GM12892 (cell line): ENCODE measurements around the gene PCIF1.

Experiments
- POLR2A ChIP-seq: IDR thresholded peaks from 2 replicates; pipeline ENCODE4 v1.6.1; 2011; ENCODE audit warnings: low read depth, low read length, control low read depth
- POLR2AphosphoS5 ChIP-seq: IDR thresholded peaks from 2 replicates; pipeline ENCODE4 v1.6.1; 2011; ENCODE audit warnings: low read depth, low read length, control low read depth

DNA sequence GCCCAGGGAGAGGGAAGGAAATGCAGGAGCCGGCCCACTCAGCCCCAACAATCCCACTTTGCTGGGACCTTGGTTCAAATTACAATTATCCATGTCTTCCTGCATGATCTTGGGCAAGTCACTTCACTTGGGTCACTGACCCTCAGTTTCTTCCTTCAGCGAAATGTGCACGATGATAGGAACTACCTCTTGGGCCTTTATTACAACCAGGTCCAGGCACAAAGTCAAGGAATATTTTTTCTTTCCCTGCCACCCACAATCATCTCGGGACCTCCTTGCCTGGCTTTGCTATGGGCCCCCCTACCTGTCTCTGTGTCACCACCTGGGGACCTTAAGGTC lies 22.2 kb upstream of the PCIF1 start:
- TF ChIP-seq POLR2A (no peak), POLR2AphosphoS5 (no peak)
